GM19193 (cell line): ENCODE results near the gene IL31.

ENCODE experiments used
- POLR2A ChIP-seq: IDR thresholded peaks from 4 replicates; pipeline ENCODE4 v1.6.1; 2011; ENCODE audit not compliant: insufficient read depth, insufficient read length; ENCODE audit errors: extremely low read depth

Gene IL31

DNA sequence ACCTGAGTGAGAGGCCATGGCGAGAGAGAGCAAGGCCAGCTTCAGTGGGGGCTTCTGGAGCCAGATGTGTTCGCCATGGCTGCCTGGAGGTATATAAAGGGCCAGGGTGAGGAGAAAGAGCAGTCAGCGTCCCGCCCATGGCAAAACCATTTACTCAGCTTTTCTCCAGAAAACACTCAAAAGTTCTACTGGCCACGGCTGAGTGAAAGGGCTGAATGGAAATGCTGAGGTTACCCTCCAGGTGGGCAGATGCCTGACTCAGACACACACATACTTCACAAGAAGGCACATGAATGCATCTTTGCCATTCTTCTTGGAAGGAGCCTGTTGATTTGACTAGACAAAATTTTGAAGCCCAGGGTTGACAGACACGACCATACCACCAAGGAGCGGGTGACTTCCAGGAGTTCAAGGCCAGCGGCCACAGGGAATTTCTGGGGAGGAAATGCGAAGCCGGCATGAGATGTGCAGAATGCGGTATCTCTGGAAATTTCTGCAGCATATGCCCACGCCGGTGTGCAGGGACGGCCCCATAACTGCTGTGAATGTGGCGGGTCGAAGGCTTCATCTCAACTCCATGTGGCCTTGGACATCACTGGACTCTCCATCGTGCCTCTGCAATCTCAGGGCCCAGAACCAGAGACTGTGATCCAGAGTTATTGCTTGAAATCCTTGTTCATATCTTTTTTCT, at the start of gene IL31:
IL31 (minus strand) TSS at position 67 of the 691 bp plus-strand sequence; CDS start at position 18, 49 bp downstream.
- no peak for TF ChIP-seq POLR2A

DNA sequence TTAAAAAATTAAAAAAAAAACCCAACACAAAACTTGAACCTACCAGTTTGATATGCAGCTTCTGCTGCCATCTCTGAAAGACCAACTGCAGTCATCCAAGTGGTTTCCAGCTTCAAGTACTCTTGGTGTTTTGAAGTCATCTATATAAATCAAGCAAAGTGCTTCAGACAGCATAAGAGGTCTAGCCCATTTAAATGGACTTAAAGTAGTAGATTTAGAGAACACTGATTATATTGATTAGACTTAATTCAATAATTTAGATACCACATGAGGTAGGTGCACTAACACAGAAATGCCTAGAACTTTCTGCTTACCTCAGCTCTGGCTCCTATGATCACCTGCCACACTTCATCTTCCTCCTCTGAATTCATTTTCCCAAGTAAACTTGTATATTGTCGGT, 42.4 kb upstream of the IL31 start:
- no peak for TF ChIP-seq POLR2A

DNA sequence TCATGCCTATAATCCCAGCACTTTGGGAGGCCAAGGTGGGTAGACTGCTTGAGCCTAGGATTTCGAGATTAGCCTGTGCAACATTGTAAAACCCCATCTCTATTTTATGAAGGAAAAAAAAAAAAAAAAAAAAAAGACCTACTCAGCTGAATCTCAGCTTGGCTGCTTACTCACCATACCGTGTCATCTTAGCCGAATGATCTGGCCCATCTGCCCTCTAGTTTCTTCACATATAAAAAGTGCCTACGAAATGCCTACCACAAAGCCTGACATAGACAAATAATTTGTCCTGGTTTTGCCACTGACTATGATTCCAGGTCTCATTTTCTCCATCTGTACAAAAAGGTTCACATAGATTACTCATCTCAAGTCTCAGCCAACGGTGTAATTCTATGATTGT, 41.8 kb upstream of the IL31 start:
- no peak for TF ChIP-seq POLR2A

DNA sequence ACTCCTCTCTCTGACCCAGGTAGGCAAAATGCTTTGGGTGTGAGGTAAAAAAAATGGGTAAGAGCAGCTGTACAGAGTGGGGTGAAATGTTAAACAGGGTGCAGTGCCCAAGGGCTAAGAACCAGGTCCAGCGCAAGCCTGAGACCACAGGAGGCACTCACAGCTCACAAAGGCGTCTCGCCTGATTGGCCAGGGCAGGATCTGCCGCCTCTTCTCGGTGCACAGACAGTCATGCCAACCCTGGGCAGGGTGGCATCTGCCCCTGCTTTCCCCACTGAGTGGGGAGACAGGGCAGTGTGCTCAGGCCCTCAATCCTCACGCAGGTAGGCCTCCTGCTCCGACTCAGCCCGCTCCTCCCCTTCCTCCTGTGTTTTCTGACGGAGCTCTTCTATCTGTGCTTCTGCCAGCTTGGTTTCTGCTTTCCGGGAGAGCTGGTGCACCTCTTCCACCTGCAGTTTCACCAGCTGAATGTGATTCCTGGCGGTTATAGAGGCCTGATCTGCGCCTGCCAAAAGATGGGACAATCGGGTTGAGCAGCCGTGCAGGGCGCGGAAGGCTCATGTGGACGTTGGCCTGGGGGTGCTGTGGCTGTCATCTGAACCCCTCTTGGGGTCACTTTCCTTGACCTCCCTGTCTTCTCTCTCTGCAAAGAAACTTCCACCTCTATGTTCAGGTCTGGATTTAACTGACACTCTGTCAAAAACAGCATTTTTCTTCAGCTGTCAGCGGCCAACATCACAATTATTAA, 34.2 kb upstream of the IL31 start:
- no peak for TF ChIP-seq POLR2A

DNA sequence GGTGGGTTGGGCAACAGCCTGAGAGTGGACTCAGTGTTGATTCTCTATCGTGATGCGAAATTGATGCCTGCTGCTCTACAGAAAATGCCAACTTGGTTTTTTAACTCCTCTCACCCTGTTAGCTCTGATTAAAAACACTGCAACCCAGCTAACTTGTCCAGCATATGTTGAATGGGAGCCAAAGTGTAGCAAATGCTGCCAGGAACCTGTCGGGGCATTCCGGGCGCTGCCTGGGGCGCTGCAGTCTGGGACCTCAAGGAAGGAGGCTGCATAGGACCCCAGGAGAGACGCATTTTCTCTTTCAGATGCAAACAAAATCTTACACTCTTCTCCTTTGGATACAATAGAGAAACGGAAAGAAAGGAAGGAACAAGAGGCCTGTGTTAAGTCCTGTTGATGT, 33.4 kb upstream of the IL31 start:
- no peak for TF ChIP-seq POLR2A

DNA sequence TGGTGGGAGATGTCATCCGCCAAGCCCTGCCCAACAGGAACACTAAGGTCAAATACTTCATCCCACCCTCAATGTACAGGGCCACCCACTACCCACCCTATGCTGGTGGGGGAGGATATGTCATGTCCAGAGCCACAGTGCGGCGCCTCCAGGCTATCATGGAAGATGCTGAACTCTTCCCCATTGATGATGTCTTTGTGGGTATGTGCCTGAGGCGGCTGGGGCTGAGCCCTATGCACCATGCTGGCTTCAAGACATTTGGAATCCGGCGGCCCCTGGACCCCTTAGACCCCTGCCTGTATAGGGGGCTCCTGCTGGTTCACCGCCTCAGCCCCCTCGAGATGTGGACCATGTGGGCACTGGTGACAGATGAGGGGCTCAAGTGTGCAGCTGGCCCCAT, 33.0 kb upstream of the IL31 start:
- TF ChIP-seq POLR2A = no peak

DNA sequence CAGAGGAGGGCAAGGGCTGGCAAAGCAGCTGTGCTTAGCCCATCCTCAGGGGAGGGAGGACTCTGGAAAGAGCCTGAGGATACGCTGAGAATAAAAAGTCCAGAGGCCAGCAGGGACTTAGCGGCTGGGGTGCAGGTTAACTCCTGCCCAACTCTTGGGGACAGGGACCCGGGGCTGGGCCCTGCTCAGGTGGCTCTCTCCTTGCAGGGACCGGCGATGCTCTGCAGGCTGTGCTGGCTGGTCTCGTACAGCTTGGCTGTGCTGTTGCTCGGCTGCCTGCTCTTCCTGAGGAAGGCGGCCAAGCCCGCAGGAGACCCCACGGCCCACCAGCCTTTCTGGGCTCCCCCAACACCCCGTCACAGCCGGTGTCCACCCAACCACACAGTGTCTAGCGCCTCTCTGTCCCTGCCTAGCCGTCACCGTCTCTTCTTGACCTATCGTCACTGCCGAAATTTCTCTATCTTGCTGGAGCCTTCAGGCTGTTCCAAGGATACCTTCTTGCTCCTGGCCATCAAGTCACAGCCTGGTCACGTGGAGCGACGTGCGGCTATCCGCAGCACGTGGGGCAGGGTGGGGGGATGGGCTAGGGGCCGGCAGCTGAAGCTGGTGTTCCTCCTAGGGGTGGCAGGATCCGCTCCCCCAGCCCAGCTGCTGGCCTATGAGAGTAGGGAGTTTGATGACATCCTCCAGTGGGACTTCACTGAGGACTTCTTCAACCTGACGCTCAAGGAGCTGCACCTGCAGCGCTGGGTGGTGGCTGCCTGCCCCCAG, 32.3 kb upstream of the IL31 start:
- no peak for TF ChIP-seq POLR2A

DNA sequence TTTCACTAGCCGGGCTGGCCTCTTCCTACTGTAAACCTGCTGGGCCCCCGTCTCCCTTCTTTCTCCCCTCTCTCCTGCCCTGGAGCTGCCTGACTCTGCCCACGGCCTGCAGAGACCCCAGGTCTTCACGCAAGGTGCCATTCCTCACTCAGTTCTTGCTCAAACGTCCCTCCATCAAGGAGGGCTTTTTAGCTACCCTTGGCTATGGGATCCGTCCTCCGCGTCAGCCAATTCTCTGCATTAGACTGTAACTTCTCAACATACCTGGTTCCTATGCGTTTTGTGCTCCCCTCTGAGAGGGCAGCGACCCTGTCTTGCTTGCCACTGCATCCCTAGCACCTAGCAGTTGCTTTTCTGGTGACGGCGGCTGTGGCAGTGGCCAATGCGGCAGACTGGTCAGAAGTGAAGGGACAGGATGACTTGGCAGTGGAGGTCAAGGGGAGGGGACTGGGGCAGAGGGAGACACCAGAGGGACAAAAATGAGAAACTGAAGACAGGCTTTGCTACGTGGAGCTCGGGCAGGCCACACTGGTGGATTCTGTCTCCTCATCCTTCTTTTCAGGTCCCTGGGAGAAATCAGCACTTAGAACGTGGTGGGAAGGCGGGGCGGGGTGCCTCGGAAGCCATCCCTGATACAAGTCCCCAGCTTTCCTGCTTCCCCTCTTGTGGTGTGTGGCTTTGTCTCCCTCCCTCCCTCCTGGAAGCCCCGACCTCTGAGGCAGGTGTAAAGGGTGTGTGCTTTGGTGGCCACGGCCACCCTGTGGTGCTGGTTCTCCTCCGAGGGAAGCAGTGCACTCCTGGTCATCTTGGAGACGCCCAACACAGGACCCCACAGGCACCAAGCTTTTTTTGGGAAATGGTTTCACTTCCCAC, 31.3 kb upstream of the IL31 start:
- TF ChIP-seq POLR2A = no peak

DNA sequence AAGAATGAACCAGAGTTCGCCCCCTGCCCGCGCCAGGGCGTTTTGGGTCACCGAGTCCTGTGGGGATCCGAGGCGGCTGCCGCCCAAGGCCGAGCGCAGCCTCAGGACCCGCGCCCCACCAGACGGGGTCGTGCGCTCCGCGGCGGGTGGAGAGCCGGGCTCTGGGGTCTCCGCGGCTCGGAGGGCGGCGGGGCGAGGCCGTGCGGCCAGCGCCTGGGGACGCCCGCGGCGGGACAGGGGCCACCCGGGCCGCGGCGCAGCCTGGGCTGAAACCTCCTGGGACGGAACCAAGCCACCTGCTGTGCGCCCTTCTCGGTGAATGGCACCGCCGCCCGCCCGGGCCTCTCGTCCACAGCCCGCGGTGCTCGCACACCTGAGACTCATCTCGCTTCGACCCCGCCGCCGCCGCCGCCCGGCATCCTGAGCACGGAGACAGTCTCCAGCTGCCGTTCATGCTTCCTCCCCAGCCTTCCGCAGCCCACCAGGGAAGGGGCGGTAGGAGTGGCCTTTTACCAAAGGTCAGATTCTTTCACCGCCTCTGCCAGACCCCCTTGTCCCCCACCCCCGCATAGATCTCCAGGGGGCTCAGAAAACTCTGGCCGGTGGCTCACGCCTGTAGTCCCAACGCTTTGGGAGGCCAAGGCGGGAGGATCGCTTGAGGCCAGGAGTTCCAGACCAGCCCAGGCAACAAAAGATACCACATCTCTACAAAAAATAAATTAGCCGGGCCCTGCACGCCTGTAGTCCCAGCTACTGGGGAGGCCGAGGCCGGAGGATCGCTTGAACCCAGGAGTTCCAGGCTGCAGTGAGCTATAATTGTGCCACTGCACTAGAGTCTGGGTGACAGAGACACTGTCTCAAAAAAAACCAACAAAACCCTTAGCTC, 30.4 kb upstream of the IL31 start:
- TF ChIP-seq POLR2A = no peak

DNA sequence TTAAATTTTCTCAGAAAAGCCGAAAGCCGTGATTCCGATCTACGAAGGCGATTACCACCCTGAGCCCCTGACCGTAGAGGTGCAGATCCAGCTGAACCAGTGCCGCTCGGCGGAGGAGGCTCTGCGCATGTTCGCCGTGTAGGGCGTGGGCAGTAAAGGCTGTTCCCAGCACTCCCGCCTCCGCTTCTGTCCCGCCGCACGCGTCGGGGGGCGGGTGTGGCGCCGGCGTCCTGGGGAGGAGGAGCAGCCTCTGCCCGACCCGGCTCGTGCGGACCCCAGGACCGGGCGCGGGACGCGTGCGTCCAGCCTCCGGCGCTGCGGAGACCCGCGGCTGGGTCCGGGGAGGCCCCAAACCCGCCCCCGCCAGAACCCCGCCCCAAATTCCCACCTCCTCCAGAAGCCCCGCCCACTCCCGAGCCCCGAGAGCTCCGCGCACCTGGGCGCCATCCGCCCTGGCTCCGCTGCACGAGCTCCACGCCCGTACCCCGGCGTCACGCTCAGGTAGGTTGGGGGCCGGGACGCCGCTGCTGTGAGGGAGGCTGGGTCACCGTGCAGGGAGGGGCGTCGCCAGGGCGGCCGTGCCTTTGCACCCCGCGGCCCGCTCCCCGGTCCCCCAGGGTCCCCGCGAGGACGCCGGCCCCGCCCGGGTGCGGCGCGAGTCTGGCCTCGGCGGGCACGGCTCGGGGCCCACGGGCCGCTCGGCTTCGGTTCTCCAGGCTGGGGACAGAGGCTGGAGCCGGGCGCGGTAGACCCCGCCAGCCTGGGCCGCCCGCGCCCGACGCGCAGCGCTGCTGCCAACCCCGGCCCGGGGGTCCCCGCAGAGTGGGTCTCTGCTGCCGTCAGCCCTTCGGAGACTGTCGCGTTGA, 29.5 kb upstream of the IL31 start, which contains the start of gene B3GNT4:
B3GNT4 (plus strand) TSS at position 409 of the 866 bp plus-strand sequence. CDS start 910 bp downstream, outside the sequence.
- no peak for TF ChIP-seq POLR2A

DNA sequence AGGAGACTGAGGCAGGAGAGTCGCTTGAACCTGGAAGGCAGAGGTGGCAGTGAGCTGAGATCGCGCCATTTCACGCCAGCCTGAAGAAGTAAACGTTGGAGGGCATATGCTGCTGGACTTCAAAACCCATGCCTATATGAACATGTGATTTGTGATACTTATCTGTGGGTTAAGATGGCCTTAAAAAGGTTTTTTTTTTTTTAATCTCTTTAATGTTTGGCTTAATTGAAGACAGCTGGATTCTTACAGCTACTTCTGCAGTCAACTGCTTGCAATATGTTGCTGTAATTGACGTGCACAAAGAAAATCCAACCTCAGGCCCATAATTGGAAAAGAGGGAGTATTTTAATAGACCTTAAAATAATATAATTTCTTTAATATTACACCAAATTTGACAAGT, 28.0 kb upstream of the IL31 start:
- no peak for TF ChIP-seq POLR2A

DNA sequence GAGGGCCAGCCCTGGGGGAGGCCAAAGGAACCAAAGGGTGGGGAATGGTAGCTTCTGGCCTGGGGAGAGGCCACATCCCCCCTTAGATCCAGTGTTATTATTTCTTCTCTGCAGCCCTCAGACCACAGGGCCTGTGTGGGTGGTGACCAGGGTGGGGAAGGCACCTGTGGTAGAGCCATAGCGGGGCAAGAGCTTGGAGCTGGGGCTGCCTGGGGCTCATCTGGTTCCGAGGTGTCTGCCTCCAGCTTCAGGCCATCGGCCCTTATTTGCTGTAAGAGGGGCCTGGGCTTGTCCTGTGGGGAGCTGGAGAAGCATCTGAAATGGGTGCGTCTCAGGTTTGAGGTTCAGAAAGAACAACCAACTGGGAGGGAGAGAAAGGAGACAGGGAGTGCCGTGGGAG, 27.4 kb upstream of the IL31 start:
- no peak for TF ChIP-seq POLR2A

DNA sequence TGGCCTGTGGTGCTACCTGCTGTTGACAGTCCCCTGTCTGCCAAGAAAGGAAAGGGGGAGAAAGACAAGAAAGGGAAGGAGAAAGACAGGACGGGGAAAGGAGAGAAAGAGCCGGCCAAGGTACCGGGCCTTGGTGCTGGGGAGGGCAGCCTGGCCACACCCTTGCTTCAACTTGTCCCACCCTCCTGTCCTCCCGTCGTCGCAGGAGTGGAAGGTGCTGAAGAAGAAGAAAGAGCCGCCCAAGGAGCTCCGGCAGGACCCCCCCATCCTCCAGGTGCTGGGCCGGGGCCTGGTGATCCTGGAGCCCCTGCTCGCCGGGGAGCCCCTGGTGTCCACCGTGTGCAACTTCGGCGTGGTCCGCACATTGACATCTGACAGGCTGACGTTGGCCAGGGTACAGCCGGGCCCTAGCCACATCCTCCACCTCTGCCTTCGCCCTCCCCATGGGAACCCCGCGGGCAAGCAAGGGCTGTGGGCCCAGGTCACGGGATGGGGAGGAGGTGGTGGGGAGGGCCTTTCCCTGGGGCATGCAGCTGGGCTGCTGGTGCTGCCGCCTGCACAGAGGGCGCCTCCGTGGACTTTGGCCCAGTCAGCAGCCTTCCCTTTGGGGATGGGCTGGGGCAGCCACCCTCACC, 26.6 kb upstream of the IL31 start:
- no peak for TF ChIP-seq POLR2A
